ENCODE measurements around the gene SASS6.

Gene SASS6

DNA sequence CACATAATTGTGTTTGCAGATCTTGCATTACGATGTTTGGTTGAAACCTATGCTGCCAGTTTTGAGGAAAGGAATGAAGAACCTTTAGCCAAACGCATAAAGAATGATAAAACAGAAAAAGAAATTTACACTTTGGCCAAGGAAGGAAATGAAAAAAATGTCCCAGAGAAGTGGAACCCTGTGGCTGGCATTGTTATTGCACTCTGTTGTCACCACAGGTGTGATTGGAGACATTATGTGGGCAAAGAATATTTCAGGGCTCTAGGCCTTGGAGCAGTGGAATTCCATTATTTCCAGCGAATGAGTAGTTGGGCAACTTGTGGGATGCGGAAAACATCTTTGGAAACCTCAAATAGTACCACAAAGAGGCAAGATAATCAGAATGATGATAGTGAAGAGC, 15.1 kb upstream of the SASS6 start:
- Histone ChIP-seq H3K27ac (ENCODE audit: low read depth, low read length) (no peak overlapping the region), H3K27me3 (ENCODE audit: control insufficient read depth in 5 of 5, insufficient read depth in 4 of 5, low read length in 5 of 5) (no peaks in the 10 kb centered on the region), H3K9ac (ENCODE audit: low read length in 5 of 5) (no peak overlapping the region), H3K9me3 (ENCODE audit: control insufficient read depth in 5 of 5, low read length in 5 of 5) (no peaks in the 10 kb centered on the region), H3K4me3 (ENCODE audit: low read depth in 1 of 5, low read length in 5 of 5) (no peak overlapping the region), H3K36me3 (ENCODE audit: control insufficient read depth in 5 of 5, insufficient read depth in 5 of 5, low read length in 5 of 5) (peaks cover 44 to 64% (median 59%) of the 10 kb centered on the region in 5 donors), H3K4me1 (ENCODE audit: control insufficient read depth in 5 of 5, insufficient read depth in 5 of 5, low read length in 5 of 5) (no peaks in the 10 kb centered on the region)

DNA sequence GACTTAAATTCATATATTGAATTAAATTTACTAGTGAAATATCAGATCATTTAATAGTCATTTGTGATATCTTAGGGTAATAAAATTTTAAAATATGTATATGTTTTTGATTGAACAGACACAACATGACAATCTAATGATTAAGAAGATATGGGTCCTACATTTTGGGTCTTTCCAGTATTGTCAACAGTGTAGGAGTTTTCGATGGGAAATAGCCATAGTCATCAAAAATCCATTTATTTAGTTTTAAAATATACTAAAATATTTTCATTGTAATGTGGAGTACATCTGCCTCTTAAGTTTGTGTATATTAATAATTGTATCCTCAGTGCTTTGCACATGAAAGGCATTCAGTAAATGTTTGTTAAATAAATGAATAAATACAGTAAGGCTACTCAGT, 14.2 kb upstream of the SASS6 start:
- Histone ChIP-seq H3K27ac (ENCODE audit: low read depth, low read length) (no peak overlapping the region), H3K9me3 (ENCODE audit: control insufficient read depth in 5 of 5, low read length in 5 of 5) (no peaks in the 10 kb centered on the region), H3K4me1 (ENCODE audit: control insufficient read depth in 5 of 5, insufficient read depth in 5 of 5, low read length in 5 of 5) (no peaks in the 10 kb centered on the region), H3K27me3 (ENCODE audit: control insufficient read depth in 5 of 5, insufficient read depth in 4 of 5, low read length in 5 of 5) (no peaks in the 10 kb centered on the region), H3K36me3 (ENCODE audit: control insufficient read depth in 5 of 5, insufficient read depth in 5 of 5, low read length in 5 of 5) (peaks cover 51 to 71% (median 66%) of the 10 kb centered on the region in 5 donors), H3K9ac (ENCODE audit: low read length in 5 of 5) (no peak overlapping the region), H3K4me3 (ENCODE audit: low read depth in 1 of 5, low read length in 5 of 5) (no peak overlapping the region)

DNA sequence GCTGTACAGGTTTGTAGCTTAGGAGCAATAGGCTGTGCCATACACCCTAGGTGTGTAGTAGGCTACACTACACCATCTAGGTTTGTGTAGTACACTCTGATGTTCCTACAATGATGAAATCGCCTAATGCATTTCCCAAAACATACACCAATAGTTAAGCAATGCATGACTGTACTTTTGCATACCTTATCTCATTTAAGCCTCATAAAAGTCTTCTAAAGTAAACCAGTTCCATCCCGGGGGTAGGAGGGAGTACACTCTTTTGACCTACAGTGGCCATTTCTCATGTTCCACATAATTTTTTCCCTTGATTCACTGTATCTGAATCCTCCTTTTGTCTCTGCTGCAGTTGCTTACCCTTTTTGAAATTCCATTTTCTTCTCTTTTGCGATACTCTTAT, 12.4 kb upstream of the SASS6 start:
- Histone ChIP-seq H3K27me3 (ENCODE audit: control insufficient read depth in 5 of 5, insufficient read depth in 4 of 5, low read length in 5 of 5) (no peaks in the 10 kb centered on the region), H3K27ac (ENCODE audit: low read depth, low read length) (no peak overlapping the region), H3K9me3 (ENCODE audit: control insufficient read depth in 5 of 5, low read length in 5 of 5) (no peaks in the 10 kb centered on the region), H3K4me1 (ENCODE audit: control insufficient read depth in 5 of 5, insufficient read depth in 5 of 5, low read length in 5 of 5) (no peaks in the 10 kb centered on the region), H3K9ac (ENCODE audit: low read length in 5 of 5) (no peak overlapping the region), H3K36me3 (ENCODE audit: control insufficient read depth in 5 of 5, insufficient read depth in 5 of 5, low read length in 5 of 5) (peaks cover 60 to 83% (median 82%) of the 10 kb centered on the region in 5 donors), H3K4me3 (ENCODE audit: low read depth in 1 of 5, low read length in 5 of 5) (no peak overlapping the region)

DNA sequence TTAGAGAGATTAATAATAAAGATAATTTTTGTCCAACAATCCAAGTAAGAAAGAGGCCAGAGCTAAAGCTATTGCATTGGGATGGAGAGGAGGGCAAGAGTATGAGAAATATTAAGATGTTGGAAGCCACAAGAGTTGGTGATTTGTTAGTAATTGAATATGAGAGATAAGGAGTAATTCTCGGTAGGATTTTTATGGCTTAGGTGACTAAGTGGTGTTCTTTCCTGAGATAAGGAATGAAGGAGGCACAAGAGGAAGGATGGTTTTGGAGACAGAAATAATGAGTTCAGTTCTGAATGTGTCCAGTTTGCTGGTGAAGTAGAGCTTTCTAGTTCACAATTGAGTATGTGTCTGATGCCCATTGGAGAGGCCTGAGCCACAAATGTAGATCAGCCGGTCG, 9.6 kb upstream of the SASS6 start:
- Histone ChIP-seq H3K4me3 (ENCODE audit: low read depth in 1 of 5, low read length in 5 of 5) (no peak overlapping the region), H3K27ac (ENCODE audit: low read depth, low read length) (no peak overlapping the region), H3K4me1 (ENCODE audit: control insufficient read depth in 5 of 5, insufficient read depth in 5 of 5, low read length in 5 of 5) (no peaks in the 10 kb centered on the region), H3K27me3 (ENCODE audit: control insufficient read depth in 5 of 5, insufficient read depth in 4 of 5, low read length in 5 of 5) (no peaks in the 10 kb centered on the region), H3K9me3 (ENCODE audit: control insufficient read depth in 5 of 5, low read length in 5 of 5) (no peaks in the 10 kb centered on the region), H3K36me3 (ENCODE audit: control insufficient read depth in 5 of 5, insufficient read depth in 5 of 5, low read length in 5 of 5) (peaks cover 70 to 97% (median 84%) of the 10 kb centered on the region in 5 donors), H3K9ac (ENCODE audit: low read length in 5 of 5) (no peak overlapping the region)

DNA sequence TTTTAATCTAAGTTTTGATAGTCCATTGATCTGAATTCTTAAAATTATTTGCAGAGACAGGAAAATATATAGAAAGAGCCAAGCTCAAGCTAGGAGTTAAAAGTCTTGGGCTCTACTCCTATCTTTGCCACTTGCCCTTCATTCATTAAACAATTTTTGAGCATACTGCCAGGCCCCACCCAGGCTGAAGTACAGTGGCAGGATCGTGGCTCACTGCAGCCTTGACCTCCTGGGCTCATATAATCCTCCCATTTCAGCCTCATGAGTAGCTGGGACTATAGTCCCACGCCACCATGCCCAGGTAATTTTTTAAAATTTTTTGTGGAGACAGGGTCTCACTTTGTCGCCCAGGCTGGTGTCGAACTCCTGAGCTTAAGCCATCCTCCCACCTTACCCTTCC, 8.5 kb upstream of the SASS6 start:
- H3K27me3 ChIP-seq (ENCODE audit: control insufficient read depth in 5 of 5, insufficient read depth in 4 of 5, low read length in 5 of 5), result no peaks in the 10 kb centered on the region
- peaks cover 69 to 93% (median 78%) of the 10 kb centered on the region in 5 donors for H3K36me3 ChIP-seq (ENCODE audit: control insufficient read depth in 5 of 5, insufficient read depth in 5 of 5, low read length in 5 of 5)
- H3K4me3 ChIP-seq (ENCODE audit: low read depth in 1 of 5, low read length in 5 of 5), result no peak overlapping the region
- no peak overlapping the region for H3K27ac ChIP-seq (ENCODE audit: low read depth, low read length)
- H3K9ac ChIP-seq (ENCODE audit: low read length in 5 of 5), result no peak overlapping the region
- H3K4me1 ChIP-seq (ENCODE audit: control insufficient read depth in 5 of 5, insufficient read depth in 5 of 5, low read length in 5 of 5), result no peaks in the 10 kb centered on the region
- no peaks in the 10 kb centered on the region for H3K9me3 ChIP-seq (ENCODE audit: control insufficient read depth in 5 of 5, low read length in 5 of 5)

DNA sequence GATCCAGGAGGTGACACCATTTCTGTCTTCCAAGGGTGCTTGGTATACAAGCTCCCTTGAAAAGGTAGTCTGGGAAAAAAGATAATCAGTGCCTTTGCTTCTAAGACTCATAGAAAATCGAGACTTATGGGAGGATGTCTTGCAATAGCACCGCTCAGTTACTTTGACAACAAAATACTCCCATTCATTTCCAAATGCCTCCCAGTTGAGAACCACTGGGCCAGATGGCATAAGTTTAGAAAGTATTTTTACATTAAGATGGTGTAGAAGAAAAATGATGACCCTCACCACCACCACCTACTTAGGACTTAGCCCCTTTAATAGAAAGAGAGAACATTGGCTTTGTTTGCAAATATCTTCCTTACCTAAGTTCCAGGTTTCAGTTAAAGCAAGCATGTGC, 4.9 kb upstream of the SASS6 start:
- H3K9ac ChIP-seq (ENCODE audit: low read length in 5 of 5), result no peak overlapping the region
- no peak overlapping the region for H3K4me3 ChIP-seq (ENCODE audit: low read depth in 1 of 5, low read length in 5 of 5)
- no peak overlapping the region for H3K27ac ChIP-seq (ENCODE audit: low read depth, low read length)
- peaks cover 40 to 59% (median 48%) of the 10 kb centered on the region in 5 donors for H3K36me3 ChIP-seq (ENCODE audit: control insufficient read depth in 5 of 5, insufficient read depth in 5 of 5, low read length in 5 of 5)
- H3K4me1 ChIP-seq (ENCODE audit: control insufficient read depth in 5 of 5, insufficient read depth in 5 of 5, low read length in 5 of 5), result peaks cover 2 to 12% (median 10%) of the 10 kb centered on the region in 5 donors
- H3K9me3 ChIP-seq (ENCODE audit: control insufficient read depth in 5 of 5, low read length in 5 of 5), result no peaks in the 10 kb centered on the region
- H3K27me3 ChIP-seq (ENCODE audit: control insufficient read depth in 5 of 5, insufficient read depth in 4 of 5, low read length in 5 of 5), result no peaks in the 10 kb centered on the region

DNA sequence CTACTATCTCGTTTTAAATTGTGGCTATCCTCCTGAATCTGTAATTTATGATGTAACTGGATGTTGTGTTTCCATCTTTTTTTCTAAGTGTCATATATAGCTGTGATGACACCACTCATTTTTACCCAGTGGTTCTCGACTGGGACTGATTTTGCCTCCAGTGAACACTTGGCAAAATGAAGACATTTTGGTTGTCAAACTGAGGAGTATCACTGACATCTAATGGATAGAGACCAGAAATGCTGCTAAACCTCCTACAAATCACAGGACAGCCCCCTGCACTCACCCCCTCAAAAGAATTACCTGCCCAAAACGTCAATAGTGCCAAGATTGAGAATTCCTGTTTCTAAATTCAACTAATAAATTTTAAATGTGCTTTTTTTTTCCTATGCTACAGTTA, 2.1 kb upstream of the SASS6 start:
- Histone ChIP-seq H3K4me3 (ENCODE audit: low read depth in 1 of 5, low read length in 5 of 5) (no peak overlapping the region), H3K27ac (ENCODE audit: low read depth, low read length) (no peak overlapping the region), H3K9ac (ENCODE audit: low read length in 5 of 5) (no peak overlapping the region), H3K36me3 (ENCODE audit: control insufficient read depth in 5 of 5, insufficient read depth in 5 of 5, low read length in 5 of 5) (peaks cover 18 to 32% (median 24%) of the 10 kb centered on the region in 5 donors), H3K27me3 (ENCODE audit: control insufficient read depth in 5 of 5, insufficient read depth in 4 of 5, low read length in 5 of 5) (no peaks in the 10 kb centered on the region), H3K4me1 (ENCODE audit: control insufficient read depth in 5 of 5, insufficient read depth in 5 of 5, low read length in 5 of 5) (peaks cover 2 to 19% (median 19%) of the 10 kb centered on the region in 5 donors), H3K9me3 (ENCODE audit: control insufficient read depth in 5 of 5, low read length in 5 of 5) (no peaks in the 10 kb centered on the region)

DNA sequence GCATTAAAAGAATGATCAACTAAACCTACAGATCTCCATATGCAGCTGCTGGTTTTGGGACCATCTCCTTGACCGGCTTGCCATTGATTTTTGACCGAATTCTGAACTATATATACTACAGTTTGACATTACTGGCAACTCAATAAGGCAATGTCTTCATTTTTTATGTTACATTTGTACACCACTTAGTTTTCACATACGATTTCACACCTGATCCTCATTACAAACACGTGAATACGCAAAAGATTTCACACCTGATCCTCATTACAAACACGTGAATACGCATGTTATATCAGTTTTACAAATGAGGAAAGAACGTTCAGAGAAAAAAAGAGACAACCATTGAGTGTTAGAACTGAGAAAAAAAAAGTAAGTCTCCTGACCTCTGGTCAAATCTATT, 1.1 kb downstream of the SASS6 start:
- peak overlapping the region in 2 of 5 donors; percentile 96 to 97 for H3K4me3 ChIP-seq (ENCODE audit: low read depth in 1 of 5, low read length in 5 of 5)
- H3K9ac ChIP-seq (ENCODE audit: low read length in 5 of 5), result no peak overlapping the region
- peaks cover 2 to 19% (median 19%) of the 10 kb centered on the region in 5 donors for H3K4me1 ChIP-seq (ENCODE audit: control insufficient read depth in 5 of 5, insufficient read depth in 5 of 5, low read length in 5 of 5)
- H3K9me3 ChIP-seq (ENCODE audit: control insufficient read depth in 5 of 5, low read length in 5 of 5), result no peaks in the 10 kb centered on the region
- H3K36me3 ChIP-seq (ENCODE audit: control insufficient read depth in 5 of 5, insufficient read depth in 5 of 5, low read length in 5 of 5), result no peaks in the 10 kb centered on the region
- no peak overlapping the region for H3K27ac ChIP-seq (ENCODE audit: low read depth, low read length)
- H3K27me3 ChIP-seq (ENCODE audit: control insufficient read depth in 5 of 5, insufficient read depth in 4 of 5, low read length in 5 of 5), result no peaks in the 10 kb centered on the region

DNA sequence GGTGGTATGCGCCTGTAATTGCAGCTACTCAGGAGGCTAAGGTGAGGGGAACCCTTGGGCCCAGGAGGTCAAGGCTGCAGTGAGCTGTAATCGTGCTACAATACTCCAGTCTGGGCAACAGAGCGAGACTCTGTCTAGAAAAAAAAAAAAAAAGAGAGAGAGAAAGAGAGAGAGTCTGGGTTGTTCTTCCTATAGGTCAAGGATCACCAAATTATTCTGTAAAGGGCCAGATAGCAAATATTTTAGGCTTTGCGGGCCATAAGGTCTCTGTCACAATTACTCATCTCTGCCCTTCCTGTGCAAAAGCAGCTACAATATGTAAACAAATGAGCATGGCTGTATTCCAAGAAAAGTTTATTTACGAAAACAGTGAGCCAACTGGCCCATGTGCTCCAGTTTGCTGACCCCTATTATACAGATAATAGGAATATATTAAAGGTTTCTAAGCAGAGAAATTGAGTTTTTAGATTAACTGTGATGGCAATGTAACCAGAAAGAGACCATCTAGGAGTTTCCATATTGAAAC, 2.1 kb downstream of the SASS6 start:
- Histone ChIP-seq H3K36me3 (ENCODE audit: control insufficient read depth in 5 of 5, insufficient read depth in 5 of 5, low read length in 5 of 5) (no peaks in the 10 kb centered on the region), H3K27ac (ENCODE audit: low read depth, low read length) (no peak overlapping the region), H3K4me3 (ENCODE audit: low read depth in 1 of 5, low read length in 5 of 5) (no peak overlapping the region), H3K9ac (ENCODE audit: low read length in 5 of 5) (no peak overlapping the region), H3K9me3 (ENCODE audit: control insufficient read depth in 5 of 5, low read length in 5 of 5) (no peaks in the 10 kb centered on the region), H3K27me3 (ENCODE audit: control insufficient read depth in 5 of 5, insufficient read depth in 4 of 5, low read length in 5 of 5) (no peaks in the 10 kb centered on the region), H3K4me1 (ENCODE audit: control insufficient read depth in 5 of 5, insufficient read depth in 5 of 5, low read length in 5 of 5) (peaks cover 2 to 19% (median 19%) of the 10 kb centered on the region in 5 donors)

DNA sequence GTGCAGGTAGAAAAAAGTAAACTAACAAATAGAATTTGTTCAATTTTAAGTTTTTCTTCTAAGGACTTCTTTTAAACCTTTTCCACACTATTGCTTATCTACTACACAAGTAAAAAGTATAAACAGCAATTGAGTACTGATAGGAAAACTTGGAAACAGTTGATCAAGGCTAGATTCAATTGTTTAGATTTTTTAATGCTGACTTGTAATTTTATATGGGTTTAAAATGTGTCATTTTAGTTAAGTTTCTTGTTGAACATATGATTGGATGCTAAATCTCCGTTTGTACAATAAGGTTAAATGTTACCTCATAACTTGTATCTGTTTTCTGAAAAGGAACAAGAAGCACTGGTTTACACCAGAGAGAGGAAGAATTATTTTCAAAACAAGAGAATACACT, 5.5 kb downstream of the SASS6 start:
- H3K27me3 ChIP-seq (ENCODE audit: control insufficient read depth in 5 of 5, insufficient read depth in 4 of 5, low read length in 5 of 5), result no peaks in the 10 kb centered on the region
- H3K4me3 ChIP-seq (ENCODE audit: low read depth in 1 of 5, low read length in 5 of 5), result no peak overlapping the region
- H3K9me3 ChIP-seq (ENCODE audit: control insufficient read depth in 5 of 5, low read length in 5 of 5), result no peaks in the 10 kb centered on the region
- H3K9ac ChIP-seq (ENCODE audit: low read length in 5 of 5), result no peak overlapping the region
- peaks cover 0 to 3% (median 0%) of the 10 kb centered on the region in 5 donors for H3K36me3 ChIP-seq (ENCODE audit: control insufficient read depth in 5 of 5, insufficient read depth in 5 of 5, low read length in 5 of 5)
- H3K4me1 ChIP-seq (ENCODE audit: control insufficient read depth in 5 of 5, insufficient read depth in 5 of 5, low read length in 5 of 5), result peaks cover 0 to 6% (median 4%) of the 10 kb centered on the region in 5 donors
- no peak overlapping the region for H3K27ac ChIP-seq (ENCODE audit: low read depth, low read length)

Measured in subcutaneous abdominal adipose tissue (tissue), 5 donors.